ENCODE results near the gene FETUB.

Gene FETUB

GRCh38 chr3:186637686-186638085, 2.5 kb upstream of the FETUB start:
- DNase-seq: no peak

- no peak for DNase-seq
These were observed 1.9 kb upstream of the FETUB start for GRCh38 chr3:186638259-186638658.

DNA sequence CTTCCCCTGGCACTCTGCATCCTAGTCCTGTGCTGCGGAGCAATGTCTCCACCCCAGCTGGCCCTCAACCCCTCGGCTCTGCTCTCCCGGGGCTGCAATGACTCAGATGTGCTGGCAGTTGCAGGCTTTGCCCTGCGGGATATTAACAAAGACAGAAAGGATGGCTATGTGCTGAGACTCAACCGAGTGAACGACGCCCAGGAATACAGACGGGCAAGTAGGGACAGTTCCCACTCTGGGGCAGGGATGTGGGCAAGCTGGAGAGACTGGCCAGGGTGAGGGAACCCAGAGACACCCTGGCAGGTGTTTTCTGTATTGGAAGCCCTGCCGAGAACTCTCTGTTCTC, 247 bp downstream of the FETUB start:
- no peak for DNase-seq

DNA sequence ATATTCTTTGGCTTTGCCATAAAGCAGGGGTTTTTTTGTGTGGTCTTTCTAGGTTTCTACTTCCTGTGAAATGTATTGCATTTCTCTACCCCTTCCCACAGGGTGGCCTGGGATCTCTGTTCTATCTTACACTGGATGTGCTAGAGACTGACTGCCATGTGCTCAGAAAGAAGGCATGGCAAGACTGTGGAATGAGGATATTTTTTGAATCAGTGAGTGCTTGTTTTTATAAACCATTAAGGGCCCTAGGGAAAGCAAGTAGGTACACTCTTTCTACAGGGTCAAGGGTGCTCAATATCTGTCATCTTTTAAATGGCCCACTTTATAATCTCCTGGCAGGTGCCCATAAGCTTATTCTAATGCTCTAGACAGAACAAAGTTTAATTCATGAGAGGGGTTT, 730 bp downstream of the FETUB start:
- DNase-seq: no peak

- no peak for DNase-seq
These were observed 1.8 kb downstream of the FETUB start for GRCh38 chr3:186642014-186642413.

GRCh38 chr3:186643493-186643892, 3.3 kb downstream of the FETUB start:
- DNase-seq: no peak

GRCh38 chr3:186644683-186645082, 4.5 kb downstream of the FETUB start:
- no peak for DNase-seq

- no peak for DNase-seq
These were observed 5.9 kb downstream of the FETUB start for GRCh38 chr3:186646106-186646505.

DNA sequence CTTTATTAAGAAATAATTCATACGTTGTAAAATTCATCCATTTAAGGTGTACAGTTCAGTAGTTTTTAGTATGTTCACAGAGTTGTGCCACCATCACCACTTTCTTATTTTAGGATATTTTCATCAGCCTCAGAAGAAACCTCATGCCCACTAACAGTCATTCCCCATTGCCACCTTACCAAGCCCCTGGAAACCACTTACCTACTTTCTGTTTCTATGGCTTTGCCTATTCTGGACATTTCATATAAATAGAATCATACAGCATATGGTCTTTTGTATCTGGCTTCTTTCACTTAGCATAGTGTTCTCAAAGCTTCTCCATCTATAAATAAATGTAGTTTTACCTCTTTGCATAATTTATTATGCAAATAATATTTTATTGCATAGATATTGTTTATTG, 6.6 kb downstream of the FETUB start:
- no peak for DNase-seq

- no peak for DNase-seq
These were observed 8.7 kb downstream of the FETUB start for GRCh38 chr3:186648851-186649250.

- DNase-seq: no peak
These were observed 11.5 kb downstream of the FETUB start for GRCh38 chr3:186651678-186652215.

DNA sequence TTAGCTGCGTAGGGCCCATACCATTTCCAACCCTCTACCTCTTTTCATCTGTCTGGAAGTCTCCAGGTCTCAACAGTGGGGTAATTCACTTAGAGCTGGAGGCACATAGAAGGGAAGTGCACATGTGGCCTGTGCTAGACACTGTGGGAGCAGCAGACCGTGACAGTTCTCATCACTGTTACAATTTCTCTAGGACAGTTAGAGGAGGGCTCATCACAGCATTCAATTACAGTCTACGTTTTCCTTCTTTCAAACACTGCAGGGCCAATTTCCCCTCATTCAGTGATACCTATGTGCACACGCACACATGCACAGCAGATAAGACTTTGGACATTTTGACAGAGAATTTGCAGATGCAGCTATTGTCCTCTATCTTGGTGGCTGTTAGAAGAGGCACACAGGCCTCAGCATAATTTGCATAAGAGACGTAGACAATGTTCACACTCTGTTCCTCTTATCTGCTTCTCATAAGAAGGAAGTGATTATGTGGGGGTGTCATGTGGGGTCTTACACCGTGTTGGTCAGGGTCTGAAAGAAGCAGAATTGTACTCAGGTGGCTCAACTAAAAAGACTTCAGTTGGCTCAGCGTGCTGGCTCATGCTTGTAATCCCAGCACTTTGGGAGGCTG, 13.0 kb downstream of the FETUB start:
- DNase-seq: no peak

- DNase-seq: no peak
These were observed 13.8 kb downstream of the FETUB start for GRCh38 chr3:186653984-186654383.

DNA sequence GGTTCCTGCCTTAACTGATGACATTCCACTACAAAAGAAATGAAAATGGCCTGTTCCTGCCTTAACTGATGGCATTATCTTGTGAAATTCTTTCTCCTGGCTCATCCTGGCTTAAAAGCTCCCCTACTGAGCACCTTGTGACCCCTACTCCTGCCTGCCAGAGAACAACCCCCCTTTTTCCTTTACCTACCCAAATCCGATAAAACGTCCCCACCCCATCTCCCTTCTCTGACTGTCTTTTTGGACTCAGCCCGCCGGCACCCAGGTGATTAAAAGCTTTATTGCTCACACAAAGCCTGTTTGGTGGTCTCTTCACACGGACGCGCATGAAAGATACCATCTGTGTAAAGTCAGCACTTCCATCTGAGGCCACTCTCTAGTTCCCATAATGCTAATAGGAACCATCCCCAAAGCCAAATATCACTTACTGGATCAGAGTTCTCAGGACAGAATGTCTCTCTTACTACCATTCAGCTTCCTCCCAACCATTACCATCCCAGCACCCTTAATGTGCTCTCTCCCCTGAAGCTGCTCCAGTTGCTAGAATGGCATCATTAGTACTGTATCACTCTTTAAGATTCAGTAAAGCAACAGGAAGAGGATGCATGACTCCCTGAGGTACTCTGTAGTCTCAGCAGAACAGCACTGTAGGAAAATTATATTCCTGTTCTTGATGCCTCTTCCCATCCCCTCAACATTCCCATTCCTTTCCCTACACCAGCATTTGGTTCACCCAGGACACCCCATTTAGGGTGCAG, 23.3 kb downstream of the FETUB start:
- no peak for DNase-seq

DNA sequence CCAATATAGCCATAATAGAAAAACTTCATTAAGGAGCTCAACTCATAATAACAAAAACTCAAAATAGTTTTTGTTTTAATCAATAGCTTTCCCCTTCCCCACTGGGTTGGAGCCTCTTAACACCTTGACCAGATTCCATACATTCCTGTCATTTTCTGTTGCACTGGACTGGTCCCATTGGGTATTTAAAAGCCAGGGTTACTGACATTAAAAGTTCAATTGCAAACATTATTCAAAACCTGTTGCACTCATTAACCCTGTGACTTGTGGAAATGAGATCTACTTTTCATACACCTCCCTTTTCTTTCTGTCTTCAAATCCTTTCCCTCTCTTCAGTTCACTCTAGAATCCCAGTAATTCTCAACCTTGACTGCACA, 23.9 kb downstream of the FETUB start:
- DNase-seq: no peak

DNA sequence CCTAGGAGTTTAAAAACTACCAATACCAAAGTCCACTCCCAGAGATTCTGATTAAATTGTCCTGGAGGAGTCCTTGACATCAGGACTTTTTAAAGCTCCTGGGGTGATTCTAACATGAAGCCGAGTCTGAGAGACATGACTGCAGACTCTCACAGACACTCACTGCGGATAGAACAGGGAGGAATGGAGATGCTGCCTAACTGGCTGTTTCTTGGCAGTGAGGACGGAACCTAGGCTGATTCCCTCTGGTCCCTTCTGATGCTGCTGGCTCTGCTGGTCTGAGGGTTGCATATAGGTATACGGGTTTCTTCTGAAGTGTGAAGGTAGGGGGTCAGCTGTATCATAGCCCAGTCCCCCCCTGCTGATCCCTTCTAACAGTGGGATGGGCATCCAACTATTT, 24.3 kb downstream of the FETUB start:
- no peak for DNase-seq

GRCh38 chr3:186665625-186666188, 25.5 kb downstream of the FETUB start, which contains the start of gene HRG:
Gene HRG, plus strand, starts transcription at chr3:186666014. Its CDS starts 18 bp downstream, at chr3:186666032.
- no peak for DNase-seq

DNA sequence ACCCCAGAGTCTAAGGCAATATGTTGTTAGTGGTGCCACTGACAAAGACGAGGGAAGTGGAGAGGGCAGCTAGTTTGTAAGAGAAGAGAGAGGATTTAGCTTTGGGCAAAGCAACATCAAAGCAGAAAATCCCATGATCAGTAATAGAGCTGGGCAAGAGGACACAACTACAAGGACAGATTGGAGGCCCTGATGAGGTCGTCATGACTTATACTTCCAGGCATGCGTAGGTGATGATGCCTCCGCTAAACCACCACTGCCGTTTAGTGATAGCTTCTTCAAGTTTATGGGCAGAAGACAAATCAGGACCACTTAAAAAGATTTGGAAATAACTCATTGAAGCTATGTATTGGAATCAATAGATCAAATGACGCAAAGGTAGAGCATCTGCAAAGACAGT, 28.2 kb downstream of the FETUB start:
- DNase-seq: no peak

GRCh38 chr3:186669378-186670084, 29.3 kb downstream of the FETUB start:
- no peak for DNase-seq

- no peak for DNase-seq
These were observed 30.0 kb downstream of the FETUB start for GRCh38 chr3:186670155-186670554.

DNA sequence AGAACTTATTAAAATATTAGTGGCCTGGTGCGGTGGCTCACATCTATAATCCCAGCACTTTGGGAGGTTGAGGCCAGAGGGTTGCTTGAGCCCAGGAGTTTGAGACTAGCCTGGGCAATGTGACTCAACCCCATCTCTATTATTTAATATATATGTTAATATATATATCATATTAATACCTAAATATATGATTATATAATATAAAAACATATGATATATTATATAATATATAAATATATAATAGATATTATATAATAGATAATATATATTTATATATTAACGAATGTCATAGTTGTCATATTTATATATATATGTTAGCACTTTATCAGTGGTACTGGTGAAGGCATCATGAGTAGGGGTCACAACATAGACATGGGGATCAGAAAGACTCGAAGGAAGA, 30.9 kb downstream of the FETUB start:
- DNase-seq: no peak

- DNase-seq: no peak
These were observed 38.4 kb downstream of the FETUB start for GRCh38 chr3:186678604-186679003.

DNA sequence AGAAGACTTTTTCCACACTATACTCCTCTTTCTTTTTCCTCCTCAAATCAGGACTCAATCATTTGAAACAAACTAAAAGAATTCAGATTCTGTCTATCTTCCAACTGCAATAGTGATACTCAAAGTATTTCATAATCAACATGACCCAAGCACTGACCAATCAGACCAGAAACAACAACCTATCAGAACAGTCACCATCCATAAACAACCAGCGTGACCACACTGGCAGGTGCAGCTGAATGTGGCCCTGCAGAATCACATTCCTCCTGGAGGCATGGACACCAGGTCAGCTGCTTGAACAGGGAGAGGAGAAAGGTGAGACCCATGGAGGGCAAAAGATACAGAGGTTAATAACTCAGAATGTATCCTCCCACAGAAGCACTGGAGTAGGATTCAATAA, 39.0 kb downstream of the FETUB start:
- no peak for DNase-seq

DNA sequence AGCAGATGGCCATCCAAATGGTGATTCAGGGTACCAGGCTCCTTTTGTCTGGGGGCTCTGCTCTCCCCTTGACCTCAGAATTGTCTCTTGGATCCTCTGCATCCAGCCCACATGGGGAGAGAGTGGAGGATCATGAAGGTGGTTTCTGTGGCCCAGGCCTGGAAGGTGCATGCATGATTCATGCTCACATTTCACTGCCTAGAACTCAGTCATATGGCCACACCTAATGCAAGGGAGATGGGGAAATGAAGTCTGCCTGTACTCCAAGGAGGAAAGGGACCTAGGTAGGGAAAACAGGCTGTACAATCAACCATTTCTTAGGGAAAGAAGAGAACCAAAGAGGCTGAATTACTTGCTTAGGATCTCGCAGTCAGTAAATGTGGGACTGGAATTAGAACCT, 40.7 kb downstream of the FETUB start:
- no peak for DNase-seq
